Naive thymus-derived CD4-positive, alpha-beta T cell (primary cell): ENCODE measurements around the gene SQSTM1. TPM values are rescaled to one million over a fixed set of nuclear protein-coding genes. Genes with fewer than 3 reads are reported as not detected.

Experiments
- ATAC-seq: fragments of 150-1000 bp; cut with Tn5 transposase; 2 replicates; pipeline ENCODE4 v1.10.0; 2021; ENCODE audit warnings: mild to moderate bottlenecking, moderate library complexity
- CTCF ChIA-PET: fragments of 350-600 bp; sonication (Branson Sonifier 250); formaldehyde crosslinking; loops from one replicate; lab custom pipeline; 2021; ENCODE audit warnings: antibody characterized with exemption; lab: Charles Lee
- POLR2A ChIA-PET: fragments of 350-600 bp; sonication (Branson Sonifier 250); formaldehyde crosslinking; loops from one replicate; lab custom pipeline; 2021; ENCODE audit warnings: antibody characterized with exemption, inconsistent platforms; lab: Charles Lee
- DNase-seq, 9 donors: peaks; one replicate each; pipeline versions ENCODE4 v3.0.0 to v3.0.0-alpha.2; 2020 to 2022; ENCODE audit warnings: mixed read lengths in 1 of 9
- H3K27ac ChIP-seq: one replicate; pipeline ENCODE4 v1.7.0; 2013; ENCODE audit warnings: mild to moderate bottlenecking, low read depth, low read length, moderate library complexity
- H3K27me3 ChIP-seq, 2 donors: one replicate each; pipeline ENCODE4 v1.7.0; 2013; ENCODE audit warnings: low read length in 2 of 2, mild to moderate bottlenecking in 2 of 2, moderate library complexity in 2 of 2; ENCODE audit not compliant: control insufficient read depth in 2 of 2, insufficient read depth in 2 of 2
- H3K36me3 ChIP-seq, 3 experiments: 1 replicate in 2 of 3; 2 replicates in 1 of 3; pipeline ENCODE4 v1.7.0; 2013; ENCODE audit warnings: low read length in 3 of 3, mild to moderate bottlenecking in 3 of 3, moderate library complexity in 1 of 3; ENCODE audit not compliant: insufficient read depth in 3 of 3, control insufficient read depth in 2 of 3
- H3K4me1 ChIP-seq, 2 donors: one replicate each; pipeline ENCODE4 v1.7.0; 2013; ENCODE audit warnings: low read length in 2 of 2, mild to moderate bottlenecking in 2 of 2, moderate library complexity in 1 of 2; ENCODE audit not compliant: control insufficient read depth in 2 of 2, insufficient read depth in 2 of 2
- H3K4me3 ChIP-seq: 2 replicates; pipeline ENCODE4 v1.7.0; 2013; ENCODE audit warnings: mild to moderate bottlenecking, low read length
- H3K9me3 ChIP-seq, 3 experiments: 1 replicate in 2 of 3; 2 replicates in 1 of 3; pipeline ENCODE4 v1.7.0; 2013; ENCODE audit warnings: low read length in 3 of 3; ENCODE audit not compliant: control insufficient read depth in 2 of 3
- H3K27ac Mint-ChIP-seq, 9 donors: one replicate each; pipeline ENCODE4 v1.8.0; 2020 to 2022; ENCODE audit warnings: mixed read lengths in 9 of 9, mild to moderate bottlenecking in 8 of 9, moderate library complexity in 5 of 9, inconsistent platforms in 2 of 9
- H3K27me3 Mint-ChIP-seq, 5 donors: one replicate each; pipeline ENCODE4 v1.8.0; 2021 to 2022; ENCODE audit warnings: mixed read lengths in 5 of 5, mild to moderate bottlenecking in 1 of 5
- H3K36me3 Mint-ChIP-seq, 5 donors: one replicate each; pipeline ENCODE4 v1.8.0; 2020 to 2022; ENCODE audit warnings: mixed read lengths in 5 of 5, mild to moderate bottlenecking in 3 of 5, inconsistent platforms in 1 of 5
- H3K4me1 Mint-ChIP-seq, 7 donors: one replicate each; pipeline ENCODE4 v1.8.0; 2020 to 2022; ENCODE audit warnings: mixed read lengths in 7 of 7, mild to moderate bottlenecking in 3 of 7, inconsistent platforms in 1 of 7
- H3K4me3 Mint-ChIP-seq, 10 donors: one replicate each; pipeline ENCODE4 v1.8.0; 2020 to 2022; ENCODE audit warnings: mild to moderate bottlenecking in 10 of 10, mixed read lengths in 10 of 10, moderate library complexity in 6 of 10, inconsistent platforms in 2 of 10
- H3K9me3 Mint-ChIP-seq, 11 donors: one replicate each; pipeline ENCODE4 v1.8.0; 2020 to 2022; ENCODE audit warnings: mixed read lengths in 11 of 11, mild to moderate bottlenecking in 4 of 11, inconsistent platforms in 1 of 11, moderate library complexity in 1 of 11
- intact Hi-C, 2 donors: fragments of 100-400 bp; cut with micrococcal nuclease; formaldehyde crosslinking; loops; one replicate each; pipeline ENCODE4 v1.15.1; 2023
- polyA plus RNA-seq, 2 donors: library from polyadenylated mRNA; unstranded; fragments of 300-500 nt; fragmentation: Illumina TruSeq; gene quantifications; one replicate each; pipeline ENCODE4 v1.2.3, GENCODE V29; 2021
- total RNA-seq, 6 experiments: library from RNA in 5 of 6; stranded (reverse) in 5 of 6; gene quantifications; 1 replicate in 5 of 6; 2 replicates in 1 of 6; pipeline ENCODE4 v1.2.3 and lab custom pipeline; 2021 to 2026

The SQSTM1 gene
- total and polyA plus RNA-seq, 7 experiments from 2014 or later = 129 to 309 (median 222) TPM

GRCh38 chr5:179798771-179799643 lies 21.7 kb upstream of the SQSTM1 start:
- H3K36me3 Mint-ChIP-seq = peaks cover 0 to 9% (median 3%) of the 10 kb centered on the region in 5 donors
- H3K27me3 Mint-ChIP-seq = no peaks in the 10 kb centered on the region
- H3K27ac ChIP-seq = no peak overlapping the region
- H3K9me3 ChIP-seq = no peaks in the 10 kb centered on the region
- peaks cover 0 to 21% (median 0%) of the 10 kb centered on the region in 3 experiments for H3K36me3 ChIP-seq
- H3K9me3 Mint-ChIP-seq = peaks cover 0 to 4% (median 0%) of the 10 kb centered on the region in 11 donors
- ChIA-PET POLR2A (interaction anchor here (0.6 to 1.3 kb wide), 3 partner anchors 21 to 29 kb away, joined by 3 read pairs; no protein-coding TSS in a partner anchor), CTCF (no interaction called here)
- DNase-seq (no peak), ATAC-seq (no peak)
- no peak overlapping the region for H3K4me3 ChIP-seq
- intact Hi-C loops = loop anchor here (5.0 kb wide), 4 partner anchors 102 to 1647 kb away; partner anchors contain the start of genes CANX (in 1 of the 2), HNRNPH1 (in 1 of the 2) and NHP2 (in 1 of the 2)
- peaks cover 20 to 41% (median 32%) of the 10 kb centered on the region in 7 donors for H3K4me1 Mint-ChIP-seq
- no peak overlapping the region for H3K27ac Mint-ChIP-seq
- H3K27me3 ChIP-seq = no peaks in the 10 kb centered on the region
- H3K4me3 Mint-ChIP-seq = peak overlapping the region in 2 of 10 donors; percentile 23
- peaks cover 26 to 28% of the 10 kb centered on the region in 2 donors for H3K4me1 ChIP-seq

DNA sequence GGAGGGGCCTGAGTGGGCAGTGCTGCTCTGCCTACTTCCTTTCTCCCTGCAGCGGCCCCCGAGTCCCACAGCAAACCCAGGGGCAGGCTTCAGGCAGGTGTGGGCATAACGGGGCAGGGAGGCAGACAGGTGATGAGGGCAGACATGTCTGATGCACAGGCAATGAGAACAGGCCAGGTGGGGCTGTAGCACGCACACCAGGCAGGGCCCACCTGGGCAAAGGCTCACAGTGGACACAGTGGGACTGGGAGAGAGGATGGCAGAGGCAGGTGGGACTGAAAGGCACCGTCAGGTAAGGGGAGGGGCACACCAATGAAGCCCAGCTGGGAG lies 21.1 kb upstream of the SQSTM1 start:
- H3K9me3 Mint-ChIP-seq = peaks cover 0 to 4% (median 0%) of the 10 kb centered on the region in 11 donors
- no peak for ATAC-seq
- H3K36me3 Mint-ChIP-seq = peaks cover 0 to 9% (median 3%) of the 10 kb centered on the region in 5 donors
- no peaks in the 10 kb centered on the region for H3K9me3 ChIP-seq
- H3K4me1 Mint-ChIP-seq = peaks cover 26 to 41% (median 32%) of the 10 kb centered on the region in 7 donors
- peaks cover 26 to 28% of the 10 kb centered on the region in 2 donors for H3K4me1 ChIP-seq
- H3K4me3 ChIP-seq = no peak overlapping the region
- no peak for DNase-seq
- H3K27ac Mint-ChIP-seq = no peak overlapping the region
- POLR2A ChIA-PET = interaction anchor here (1.3 kb wide), 1 partner anchor 20 kb away, joined by 3 read pairs; no protein-coding TSS in a partner anchor
- intact Hi-C loops = loop anchor here (5.0 kb wide), 4 partner anchors 102 to 1647 kb away; partner anchors contain the start of genes CANX (in 1 of the 2), HNRNPH1 (in 1 of the 2) and NHP2 (in 1 of the 2)
- CTCF ChIA-PET = no interaction called here
- H3K27me3 Mint-ChIP-seq = no peaks in the 10 kb centered on the region
- peak overlapping the region in 2 of 10 donors; percentile 23 for H3K4me3 Mint-ChIP-seq
- no peaks in the 10 kb centered on the region for H3K27me3 ChIP-seq
- no peak overlapping the region for H3K27ac ChIP-seq
- peaks cover 0 to 21% (median 0%) of the 10 kb centered on the region in 3 experiments for H3K36me3 ChIP-seq

DNA sequence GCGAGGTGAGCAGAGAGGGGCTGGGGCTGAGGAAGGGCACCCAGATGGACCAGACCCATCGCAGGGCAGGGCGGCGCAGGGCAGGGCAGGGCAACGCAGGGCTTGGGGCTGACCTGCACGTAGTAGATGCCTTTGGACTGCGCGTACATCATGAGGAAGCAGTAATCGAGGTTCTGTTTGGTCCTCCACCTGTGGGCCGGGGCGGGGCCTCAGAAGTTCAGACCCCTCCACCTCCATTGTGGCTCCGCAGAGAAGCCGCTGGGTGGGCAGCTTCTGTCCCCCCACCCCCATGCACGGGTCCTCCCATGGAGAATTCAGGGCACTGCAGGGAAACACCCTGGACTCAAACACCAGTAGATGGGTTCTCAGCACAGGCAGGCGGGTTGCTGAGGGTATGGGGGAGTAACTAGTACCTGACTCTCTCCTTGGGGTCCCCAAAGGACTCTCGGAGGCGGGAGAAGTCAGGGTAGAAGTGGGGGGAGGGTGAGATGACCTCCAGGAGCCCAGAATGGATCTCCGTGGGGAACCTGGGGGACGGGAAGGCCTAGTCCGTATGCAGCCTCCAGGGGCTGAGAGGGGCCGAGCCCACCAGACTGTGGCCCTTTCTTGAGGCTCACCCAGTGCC lies 20.5 kb upstream of the SQSTM1 start:
- ChIA-PET CTCF (interaction anchor here (0.5 kb wide), 1 partner anchor 63 kb away, joined by 3 read pairs; no protein-coding TSS in a partner anchor), POLR2A (interaction anchor here (1.3 kb wide), 1 partner anchor 20 kb away, joined by 3 read pairs; no protein-coding TSS in a partner anchor)
- H3K27ac ChIP-seq = no peak overlapping the region
- peaks cover 0 to 4% (median 0%) of the 10 kb centered on the region in 11 donors for H3K9me3 Mint-ChIP-seq
- no peaks in the 10 kb centered on the region for H3K27me3 ChIP-seq
- ATAC-seq (no peak), DNase-seq (no peak)
- H3K4me3 ChIP-seq = no peak overlapping the region
- no peaks in the 10 kb centered on the region for H3K9me3 ChIP-seq
- intact Hi-C loops = loop anchor here (5.0 kb wide), 1 partner anchor 272 kb away; the partner anchor contains the start of gene RNF130 (in 2 of the 2)
- no peak overlapping the region for H3K4me3 Mint-ChIP-seq
- H3K27me3 Mint-ChIP-seq = no peaks in the 10 kb centered on the region
- H3K36me3 Mint-ChIP-seq = peaks cover 0 to 9% (median 3%) of the 10 kb centered on the region in 5 donors
- no peak overlapping the region for H3K27ac Mint-ChIP-seq
- peaks cover 0 to 21% (median 0%) of the 10 kb centered on the region in 3 experiments for H3K36me3 ChIP-seq
- peaks cover 26 to 28% of the 10 kb centered on the region in 2 donors for H3K4me1 ChIP-seq
- H3K4me1 Mint-ChIP-seq = peaks cover 31 to 41% (median 32%) of the 10 kb centered on the region in 7 donors

GRCh38 chr5:179800696-179801201 lies 20.0 kb upstream of the SQSTM1 start:
- no peak for DNase-seq

DNA sequence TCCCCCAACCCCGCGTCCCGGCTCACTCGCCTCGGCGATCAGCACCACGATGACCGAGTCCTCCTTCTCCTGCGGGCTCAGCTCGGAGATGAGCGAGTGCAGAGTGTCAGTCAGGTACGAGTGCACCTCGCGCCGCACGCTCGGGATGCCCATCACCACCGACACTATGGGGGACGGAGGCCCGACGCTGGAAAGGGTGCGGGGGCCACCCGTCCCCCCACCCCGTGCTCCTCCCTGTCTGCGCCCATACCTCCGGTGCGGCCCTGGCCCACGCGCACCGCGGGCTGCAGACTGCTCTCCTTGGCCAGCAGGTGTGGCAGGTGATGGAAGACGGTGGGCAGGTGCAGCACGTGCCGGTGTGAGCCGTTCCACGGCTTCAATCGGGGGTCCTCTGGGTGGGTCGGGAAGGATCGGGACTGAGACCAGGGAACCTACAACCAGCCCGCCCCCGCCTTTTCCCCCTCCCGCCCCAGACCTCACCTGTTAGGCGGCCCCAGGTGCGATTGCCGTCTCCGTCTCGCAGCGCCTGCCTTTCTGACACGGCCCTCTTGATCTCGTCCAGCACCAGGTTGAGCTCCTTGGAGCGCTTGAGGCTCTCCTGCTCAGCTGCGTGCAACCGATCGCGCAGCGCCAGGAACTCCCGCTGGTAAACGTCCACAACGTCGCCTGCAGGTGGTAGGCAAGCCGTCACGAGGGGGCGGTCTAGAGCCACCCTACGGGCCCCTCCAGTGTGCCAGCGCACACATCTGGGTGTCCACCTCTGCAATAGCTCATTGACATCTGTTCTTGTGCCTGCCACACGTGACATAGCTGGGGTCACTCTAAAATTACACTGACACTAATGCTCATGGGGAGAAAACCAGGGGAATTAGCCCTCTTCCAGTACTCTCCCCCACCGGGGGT lies 19.1 kb upstream of the SQSTM1 start:
- Mint-ChIP-seq H3K9me3 (peaks cover 0 to 4% (median 0%) of the 10 kb centered on the region in 11 donors), H3K4me3 (peak overlapping the region in 7 of 10 donors; percentile 18 to 76 (median 45)), H3K27ac (peak overlapping the region in 8 of 9 donors; percentile 16 to 88 (median 70)), H3K4me1 (peaks cover 34 to 43% (median 36%) of the 10 kb centered on the region in 7 donors), H3K36me3 (peaks cover 0 to 9% (median 3%) of the 10 kb centered on the region in 5 donors), H3K27me3 (no peaks in the 10 kb centered on the region)
- ChIA-PET CTCF (interaction anchor here (0.5 to 2.2 kb wide), 17 partner anchors 14 to 1388 kb away, joined by 3 to 10 read pairs (median 4); partner anchors contain the start of genes SQSTM1 and TBC1D9B), POLR2A (interaction anchor here (0.5 to 7.9 kb wide), 10 partner anchors 18 to 107 kb away, joined by 3 to 136 read pairs (median 4); partner anchors contain the start of genes MRNIP and SQSTM1)
- peak; percentile 75 for ATAC-seq
- intact Hi-C loops = loop anchor here (1.0 to 5.0 kb wide), 7 partner anchors 19 to 289 kb away; partner anchors contain the start of genes MRNIP (in 2 of the 2), RNF130 (in 2 of the 2), TBC1D9B (in 2 of the 2) and SQSTM1 (in 1 of the 2)
- no peak overlapping the region for H3K4me3 ChIP-seq
- H3K27ac ChIP-seq = no peak overlapping the region
- H3K4me1 ChIP-seq = peaks cover 24 to 27% of the 10 kb centered on the region in 2 donors
- H3K9me3 ChIP-seq = no peaks in the 10 kb centered on the region
- H3K36me3 ChIP-seq = peaks cover 0 to 24% (median 0%) of the 10 kb centered on the region in 3 experiments
- DNase-seq = peak; percentile 69 to 82 (median 80)
- no peaks in the 10 kb centered on the region for H3K27me3 ChIP-seq

More at GRCh38 chr5:179800696-179801201, 20.0 kb upstream of the SQSTM1 start:
- ATAC-seq = no peak
- Histone ChIP-seq H3K27ac (no peak overlapping the region), H3K4me1 (peaks cover 26 to 31% of the 10 kb centered on the region in 2 donors), H3K4me3 (no peak overlapping the region), H3K27me3 (no peaks in the 10 kb centered on the region), H3K36me3 (peaks cover 0 to 21% (median 0%) of the 10 kb centered on the region in 3 experiments), H3K9me3 (no peaks in the 10 kb centered on the region)
- ChIA-PET CTCF (interaction anchor here (0.5 kb wide), 1 partner anchor 64 kb away, joined by 3 read pairs; no protein-coding TSS in a partner anchor), POLR2A (interaction anchor here (0.6 to 1.3 kb wide), 2 partner anchors 19 to 37 kb away, joined by 3 read pairs; no protein-coding TSS in a partner anchor)
- intact Hi-C loops = loop anchor here (1.0 to 5.0 kb wide), 2 partner anchors 272 to 290 kb away; partner anchors contain the start of gene RNF130 (in 2 of the 2)
- no peak overlapping the region for H3K27ac Mint-ChIP-seq
- H3K4me3 Mint-ChIP-seq = no peak overlapping the region
- H3K36me3 Mint-ChIP-seq = peaks cover 0 to 9% (median 3%) of the 10 kb centered on the region in 5 donors
- peaks cover 0 to 4% (median 0%) of the 10 kb centered on the region in 11 donors for H3K9me3 Mint-ChIP-seq
- H3K4me1 Mint-ChIP-seq = peaks cover 34 to 43% (median 36%) of the 10 kb centered on the region in 7 donors
- H3K27me3 Mint-ChIP-seq = no peaks in the 10 kb centered on the region
